Stimulated activated CD8-positive, alpha-beta memory T cell treated with anti-CD3 and anti-CD28 coated beads, Interleukin-4, amount 100 ng/mL, for 1 hour (primary cell): Measurements from ENCODE around the gene DYNLL1.
"Not testable (repeated sequence)": the region's sequence is repeated elsewhere in the genome, so short reads cannot be mapped to it uniquely, and the experiment has no call there.

Experiments
- DNase-seq, 2 donors: peaks; one replicate each; pipeline ENCODE4 v3.0.0-alpha.2; 2020; ENCODE audit warnings: low read depth in 2 of 2, low spot score in 1 of 2

Gene DYNLL1

GRCh38 chr12:120495731-120496412 lies at the start of gene DYNLL1:
Gene DYNLL1, plus strand, starts transcription at chr12:120496113. Its CDS starts 309 bp downstream, at chr12:120496422.
- DNase-seq: peak; percentile 93 to 94

DNA sequence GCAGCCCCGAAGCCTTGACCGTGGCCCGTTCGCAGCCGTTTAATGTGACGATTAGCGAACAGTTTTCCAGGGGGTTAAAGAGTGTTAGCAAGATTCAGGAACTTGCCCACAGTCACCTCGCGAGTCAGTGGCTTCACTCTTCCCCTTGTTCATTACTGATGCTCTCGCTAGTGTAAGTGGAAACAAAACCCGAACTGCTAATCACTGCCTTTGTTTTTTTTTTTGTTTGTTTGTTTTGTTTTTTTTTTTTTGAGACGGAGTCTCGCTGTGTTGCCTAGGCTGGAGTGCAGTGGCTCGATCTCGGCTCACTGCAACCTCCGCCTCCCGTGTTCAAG lies 49.1 kb upstream of the DYNLL1 start:
- not testable (repeated sequence) for DNase-seq

GRCh38 chr12:120447992-120448391 lies 47.9 kb upstream of the DYNLL1 start:
- DNase-seq: no peak

DNA sequence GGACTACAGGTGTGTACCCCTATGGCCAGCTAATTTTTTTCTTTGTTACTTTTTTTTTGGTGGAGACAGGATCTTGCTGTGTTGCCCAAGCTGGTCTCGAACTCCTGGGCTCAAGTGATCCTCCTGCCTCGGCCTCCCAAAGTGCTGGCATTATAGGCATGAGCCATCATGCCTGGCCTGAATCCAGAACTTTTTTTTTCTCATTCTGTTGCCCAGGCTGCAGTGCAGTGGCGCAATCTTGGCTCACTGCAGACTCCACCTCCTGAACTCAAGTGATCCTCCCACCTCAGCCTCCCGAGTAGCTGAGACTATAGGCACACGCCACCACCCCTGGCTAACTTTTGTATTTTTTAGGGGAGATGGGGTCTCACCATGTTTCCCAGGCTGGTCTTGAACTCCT lies 43.4 kb upstream of the DYNLL1 start:
- not testable (repeated sequence) for DNase-seq

DNA sequence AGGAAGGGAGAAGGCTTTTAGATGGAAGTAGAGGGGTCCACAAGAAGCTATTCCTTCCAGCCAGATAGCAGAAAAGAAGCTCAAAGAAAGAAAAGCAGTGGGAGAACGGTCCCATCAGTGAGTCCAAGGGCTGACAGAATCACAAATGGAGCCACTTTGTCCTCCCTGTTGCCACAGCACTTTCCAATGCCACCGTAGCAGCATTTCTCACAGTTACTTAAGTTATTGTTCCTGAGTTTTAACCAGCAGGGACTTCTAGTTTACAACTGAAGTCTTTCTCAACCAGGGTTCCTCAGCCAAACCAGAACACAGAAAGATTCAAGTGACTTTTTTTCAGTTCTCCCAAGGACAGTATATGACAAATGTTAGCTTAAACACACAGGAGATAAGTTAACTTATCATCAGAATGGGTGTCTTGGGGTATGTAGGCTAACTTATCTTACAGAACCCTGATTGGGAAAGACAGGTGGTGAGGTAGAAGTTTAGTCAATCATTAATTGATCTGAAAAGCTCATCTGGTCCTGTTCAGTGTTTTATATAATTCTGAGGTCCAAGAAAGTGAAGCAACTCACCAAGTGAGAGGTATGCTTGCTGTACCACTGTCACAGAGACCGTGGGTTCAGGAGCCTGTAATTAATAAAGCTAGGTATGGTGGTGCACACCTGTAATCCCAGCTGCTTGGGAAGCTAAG lies 42.7 kb upstream of the DYNLL1 start:
- DNase-seq: no peak

DNA sequence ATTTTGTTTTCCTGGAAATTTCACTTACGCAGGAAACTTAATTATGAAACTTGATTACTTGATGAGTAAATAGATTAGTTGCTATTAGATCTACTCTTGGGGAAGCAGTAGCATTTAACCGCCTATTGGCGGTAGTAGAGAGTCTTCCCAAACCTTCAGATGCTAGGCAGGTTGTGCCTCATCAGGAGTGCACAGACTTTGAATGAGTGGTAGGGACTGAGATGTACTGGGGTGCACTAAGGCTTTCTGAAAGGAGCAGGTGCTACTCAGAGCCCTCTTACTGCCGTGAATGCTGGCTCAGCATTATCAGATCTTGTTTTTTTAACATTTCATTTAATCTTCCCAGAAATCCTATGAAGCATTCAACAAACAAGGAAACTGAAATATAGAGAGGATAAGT lies 41.9 kb upstream of the DYNLL1 start:
- no peak for DNase-seq

DNA sequence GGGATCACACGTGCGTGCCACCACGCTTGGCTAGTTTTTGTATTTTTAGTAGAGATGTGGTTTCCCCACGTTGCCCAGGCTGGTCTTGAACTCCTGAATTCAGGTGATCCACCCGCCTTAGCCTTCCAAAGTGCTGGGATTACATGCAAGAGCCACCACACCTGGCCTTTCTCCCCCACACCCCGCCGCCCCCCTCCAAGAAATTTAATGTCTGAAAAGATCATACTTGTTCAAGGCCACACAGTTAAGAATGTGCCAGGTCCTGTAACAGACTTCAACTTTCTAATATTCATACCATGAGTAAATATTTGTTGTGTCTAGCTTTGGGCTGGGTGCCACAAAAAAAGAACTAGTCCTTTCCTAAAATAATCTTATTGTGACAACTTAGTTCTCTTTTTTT lies 40.6 kb upstream of the DYNLL1 start:
- no peak for DNase-seq

DNA sequence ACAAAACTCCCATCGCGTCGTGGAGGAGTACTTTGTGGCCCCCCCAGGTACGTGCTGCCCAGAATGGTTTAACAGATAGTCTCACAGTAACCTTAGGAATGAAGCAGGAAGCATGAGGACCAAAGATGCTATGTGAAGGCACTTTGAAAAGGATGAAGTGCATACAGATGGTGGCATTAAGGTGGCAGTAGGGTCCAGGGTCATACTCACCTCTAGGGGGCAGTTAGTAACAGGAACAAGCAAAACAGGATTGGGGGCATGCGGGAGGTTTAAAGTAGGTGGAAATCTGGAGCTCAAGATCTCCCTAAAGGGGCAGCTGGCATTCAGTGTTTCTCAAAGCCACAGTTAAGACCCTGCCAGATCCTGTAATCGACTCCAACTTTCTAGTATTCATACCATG lies 38.8 kb upstream of the DYNLL1 start:
- no peak for DNase-seq

GRCh38 chr12:120460157-120460556 lies 35.8 kb upstream of the DYNLL1 start:
- no peak for DNase-seq

DNA sequence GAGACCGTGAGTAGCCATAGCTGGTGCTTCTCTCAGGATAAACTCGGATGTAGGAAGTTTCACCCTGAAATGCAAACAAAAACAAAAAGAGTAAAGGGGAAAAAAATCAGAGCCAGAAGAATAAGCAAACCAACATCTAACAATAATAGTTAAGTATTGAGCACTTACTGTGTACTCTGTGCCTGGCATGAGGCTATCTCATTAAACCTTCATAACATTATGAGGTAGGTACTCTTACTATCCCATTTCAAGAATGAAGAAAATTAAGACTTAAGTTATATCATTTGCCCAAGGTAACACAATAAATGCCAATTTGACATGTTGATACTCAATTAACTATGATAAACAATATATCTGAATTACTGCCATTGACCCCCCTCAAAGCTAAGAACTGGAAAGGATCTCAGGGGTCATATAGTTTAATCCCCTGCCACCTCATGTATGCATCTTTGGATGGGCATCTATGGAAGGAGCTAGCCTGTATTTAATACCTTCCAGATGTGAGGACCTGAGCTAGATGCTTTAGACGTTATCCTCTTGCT lies 33.7 kb upstream of the DYNLL1 start:
- DNase-seq: no peak

- no peak for DNase-seq
Measured at GRCh38 chr12:120463712-120464111, 32.2 kb upstream of the DYNLL1 start.

GRCh38 chr12:120465756-120466155 lies 30.2 kb upstream of the DYNLL1 start:
- no peak for DNase-seq

GRCh38 chr12:120466560-120467315 lies 29.2 kb upstream of the DYNLL1 start:
- no peak for DNase-seq

DNA sequence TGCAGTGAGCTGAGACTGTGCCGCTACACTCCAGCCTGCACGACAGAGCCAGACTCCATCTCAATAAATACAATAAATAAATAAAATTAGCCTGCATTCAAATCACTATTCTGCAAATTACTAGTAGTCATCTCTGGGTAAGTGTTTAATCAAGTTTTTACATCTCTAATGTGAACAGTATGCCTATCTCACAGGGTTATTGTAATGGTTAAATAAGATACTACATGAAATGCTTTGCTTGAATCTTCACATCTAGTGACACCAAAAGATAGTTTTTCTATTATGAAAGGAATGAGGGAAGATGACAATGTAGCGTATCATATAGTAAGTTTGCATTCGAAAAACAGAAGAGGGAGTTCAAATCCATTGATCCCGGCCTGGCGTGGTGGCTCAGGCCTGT lies 28.5 kb upstream of the DYNLL1 start:
- no peak for DNase-seq

- DNase-seq: no peak
Measured at GRCh38 chr12:120468325-120468820, 27.5 kb upstream of the DYNLL1 start.

DNA sequence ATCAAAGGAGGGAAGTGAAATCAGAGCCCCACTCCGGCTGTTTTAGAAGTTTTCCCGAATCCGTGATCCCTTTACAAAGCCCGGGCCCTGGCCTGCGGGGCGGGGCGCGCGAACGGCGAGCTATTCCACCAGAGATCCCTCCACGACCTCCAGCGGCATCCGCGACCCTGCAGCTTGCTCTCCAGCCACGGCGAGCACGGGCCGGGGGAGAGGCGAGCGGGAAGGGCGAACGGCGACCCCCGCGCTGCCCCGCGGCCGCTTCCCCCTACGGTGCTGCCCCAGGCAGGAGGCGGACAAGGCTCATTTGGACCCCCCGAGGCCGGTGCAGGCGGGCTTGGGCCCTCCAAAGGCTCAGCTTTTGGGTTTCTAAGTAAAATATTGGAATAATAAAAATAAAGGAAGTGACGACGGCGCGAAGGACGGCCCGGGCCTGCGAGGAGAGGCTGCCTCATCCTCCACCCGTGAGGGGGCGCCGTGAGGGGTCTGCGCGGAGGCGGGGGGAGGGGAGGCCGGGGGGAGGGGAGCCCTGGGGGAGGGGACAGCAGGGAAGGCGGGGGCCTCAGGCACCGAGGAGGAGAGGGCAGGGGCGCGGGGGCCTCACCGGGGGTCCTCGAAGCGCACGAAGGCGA lies 27.0 kb upstream of the DYNLL1 start:
- peak in 1 of 2 donors; percentile 25 for DNase-seq

- peak; percentile 95 to 97 for DNase-seq
Measured at GRCh38 chr12:120469450-120470149, 26.3 kb upstream of the DYNLL1 start, which contains the start of gene SRSF9. Gene SRSF9, minus strand, starts transcription at chr12:120469748. Its CDS starts 139 bp downstream, at chr12:120469609.

DNA sequence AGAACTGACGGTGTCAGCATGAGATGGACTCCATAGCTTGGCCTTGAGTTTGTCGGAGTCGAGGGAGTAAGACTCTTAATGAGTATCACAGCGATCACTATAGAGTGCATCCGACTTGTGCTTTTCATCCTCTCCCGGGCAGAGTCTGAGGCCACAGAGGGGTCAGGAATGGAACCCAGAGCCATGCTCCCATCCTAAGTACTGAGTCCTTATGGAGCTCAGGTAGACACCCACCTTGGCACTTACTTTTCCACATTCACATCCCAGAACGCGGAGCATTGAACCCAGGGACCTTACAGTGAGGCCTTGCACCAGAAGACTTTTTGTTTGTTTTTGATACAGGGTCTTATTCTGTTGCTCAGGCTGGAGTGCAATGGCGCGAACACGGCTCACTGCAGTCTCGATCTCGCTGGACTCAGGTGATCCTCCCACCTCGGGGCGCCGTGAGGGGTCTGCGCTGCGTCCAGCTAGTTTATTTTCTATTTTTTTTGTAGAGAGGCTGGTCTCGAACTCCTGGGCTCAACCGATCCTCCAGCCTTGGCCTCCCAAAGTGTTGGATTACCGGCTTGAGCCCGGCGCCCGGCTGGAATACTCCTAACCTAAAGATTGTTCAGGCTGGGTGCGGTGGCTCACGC lies 25.6 kb upstream of the DYNLL1 start:
- DNase-seq: no peak

GRCh38 chr12:120472521-120472920 lies 23.4 kb upstream of the DYNLL1 start:
- DNase-seq: no peak
